Esophagus squamous epithelium (tissue), 5 donors: Measurements from ENCODE around the gene LARP1. TPM values are rescaled to one million over a fixed set of nuclear protein-coding genes. Genes with fewer than 3 reads are reported as not detected.

ENCODE experiments used
- DNase-seq: peaks from one replicate; lab custom pipeline; 2025; lab: John Stamatoyannopoulos, UW
- H3K27ac ChIP-seq, 4 donors: fragments of 200-600 bp; sonication (generic); one replicate each; pipeline ENCODE4 v1.5.1; 2016 to 2019; ENCODE audit warnings: mild to moderate bottlenecking in 1 of 4
- H3K27me3 ChIP-seq, 4 donors: fragments of 200-600 bp; sonication (generic); 1 replicate in 3 of 4; 2 replicates in 1 of 4; pipeline versions ENCODE4 v1.5.1 to v1.6.0; 2017 to 2021; ENCODE audit warnings: antibody characterized with exemption in 1 of 4
- H3K36me3 ChIP-seq, 3 donors: fragments of 200-600 bp; sonication (generic); one replicate each; pipeline ENCODE4 v1.5.1; 2016 to 2019
- H3K4me1 ChIP-seq, 3 donors: fragments of 200-600 bp; sonication (generic); one replicate each; pipeline ENCODE4 v1.5.1; 2017 to 2019
- H3K4me3 ChIP-seq, 4 donors: fragments of 200-600 bp; sonication (generic); 1 replicate in 3 of 4; 2 replicates in 1 of 4; pipeline ENCODE4 v1.5.1; 2016 to 2019; ENCODE audit warnings: mild to moderate bottlenecking in 2 of 4, moderate library complexity in 1 of 4
- H3K9me3 ChIP-seq, 3 donors: fragments of 200-600 bp; sonication (generic); one replicate each; pipeline ENCODE4 v1.5.1; 2016 to 2019
- CTCF ChIP-seq, 6 experiments: fragments of 450-650 bp in 4 of 6; fragments of 200-600 bp in 2 of 6; sonication (generic) in 2 of 6; IDR thresholded peaks; one replicate each; pipeline ENCODE4 v1.5.1; 2016 to 2019; ENCODE audit warnings: antibody characterized with exemption in 6 of 6, mild to moderate bottlenecking in 4 of 6, moderate library complexity in 4 of 6
- POLR2A ChIP-seq, 4 donors: fragments of 450-650 bp; IDR thresholded peaks; one replicate each; pipeline ENCODE4 v1.6.1; 2017; ENCODE audit warnings: antibody characterized with exemption in 4 of 4, mild to moderate bottlenecking in 4 of 4, moderate library complexity in 3 of 4
- WGBS, 2 donors: methylation state at CpG; one replicate each; pipeline ENCODE4 v1.1.5; 2018; 5-methylcytosine and 5-hydroxymethylcytosine counted together
- intact Hi-C: fragments of 100-400 bp; cut with DNase I; formaldehyde crosslinking; loops from one replicate; pipeline ENCODE4 v1.15.0; 2022
- total RNA-seq, 4 donors: library from RNA; depleted of rRNA; stranded (reverse); fragments of >200 nt; gene quantifications; one replicate each; pipeline ENCODE4 v1.1.0, GENCODE V29; 2016
- donor health status: DM: yes; HTN: yes; CAD: no.

The LARP1 gene
- total RNA-seq, 4 donors from 2014 or later, result 81.7 to 105 (median 95.2) TPM

DNA sequence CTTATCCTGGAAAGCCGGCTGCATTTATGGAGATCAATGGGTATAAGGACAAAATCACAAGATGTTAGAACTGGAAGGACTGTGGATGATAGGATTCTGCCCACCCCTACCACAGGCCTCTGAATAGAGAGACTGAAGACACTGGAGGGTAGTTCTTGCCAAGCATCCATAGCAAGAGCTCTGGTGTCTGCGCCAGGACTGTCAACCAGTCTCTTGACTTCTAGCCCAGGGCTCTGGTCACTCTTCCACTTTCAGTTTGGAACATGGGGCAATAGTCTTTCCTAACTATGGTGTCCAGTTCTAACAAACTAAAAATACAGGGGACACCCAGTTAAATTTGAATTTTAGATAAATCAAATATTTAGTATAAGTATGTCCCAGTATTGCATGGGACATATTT, 23.4 kb downstream of the LARP1 start:
- intact Hi-C loops, result no loop called here
- Histone ChIP-seq H3K4me1 (peaks cover 9 to 90% (median 39%) of the 10 kb centered on the region in 3 donors), H3K36me3 (no peaks in the 10 kb centered on the region), H3K9me3 (no peaks in the 10 kb centered on the region), H3K27me3 (no peaks in the 10 kb centered on the region), H3K27ac (no peak overlapping the region), H3K4me3 (no peak overlapping the region)
- DNase-seq, result no peak
- 86 to 91% methylated on average over 2 of the region's 2 CpGs for WGBS, 2 donors
- TF ChIP-seq CTCF (IDR thresholded peaks at IDR 0.05), result no peak
- no peak for TF ChIP-seq POLR2A (IDR thresholded peaks at IDR 0.05)

- Histone ChIP-seq H3K9me3 (no peaks in the 10 kb centered on the region), H3K4me3 (no peak overlapping the region), H3K27ac (no peak overlapping the region), H3K27me3 (no peaks in the 10 kb centered on the region), H3K36me3 (no peaks in the 10 kb centered on the region), H3K4me1 (peaks cover 9 to 90% (median 45%) of the 10 kb centered on the region in 3 donors)
- intact Hi-C loops, result no loop called here
- DNase-seq, result no peak
- TF ChIP-seq POLR2A (IDR thresholded peaks at IDR 0.05) (no peak), CTCF (IDR thresholded peaks at IDR 0.05) (no peak)
- WGBS, 2 donors, result 74 to 84% methylated on average over 4 of the region's 4 CpGs
These were observed 23.9 kb downstream of the LARP1 start for GRCh38 chr5:154779105-154779504.

DNA sequence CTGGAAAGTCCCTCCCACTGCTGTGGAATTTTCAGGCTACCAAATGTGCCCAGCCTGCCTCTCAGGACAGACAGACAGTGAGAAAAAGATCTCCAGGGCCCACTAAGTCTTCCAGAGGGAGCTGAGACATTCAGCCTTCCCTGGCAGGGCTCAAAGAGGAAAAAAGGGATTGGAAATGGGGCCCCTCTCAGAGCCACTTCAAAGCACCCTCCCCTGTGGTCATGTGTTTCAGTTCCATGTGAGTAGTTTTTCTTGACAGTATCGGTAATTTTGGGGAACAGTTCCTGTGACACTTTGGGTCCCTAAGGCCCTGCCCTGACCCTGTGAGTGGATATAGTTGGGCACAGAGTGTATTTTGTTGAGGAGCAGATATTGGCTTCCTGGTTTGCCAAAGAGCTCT, 25.0 kb downstream of the LARP1 start:
- H3K27me3 ChIP-seq, result no peaks in the 10 kb centered on the region
- no peak overlapping the region for H3K27ac ChIP-seq
- H3K9me3 ChIP-seq, result no peaks in the 10 kb centered on the region
- TF ChIP-seq POLR2A (IDR thresholded peaks at IDR 0.05) (no peak), CTCF (IDR thresholded peaks at IDR 0.05) (no peak)
- no peak overlapping the region for H3K4me3 ChIP-seq
- intact Hi-C loops, result no loop called here
- H3K4me1 ChIP-seq, result peaks cover 9 to 90% (median 48%) of the 10 kb centered on the region in 3 donors
- 75 to 89% methylated on average over 1 of the region's 1 CpG for WGBS, 2 donors
- no peaks in the 10 kb centered on the region for H3K36me3 ChIP-seq
- no peak for DNase-seq

- intact Hi-C loops, result no loop called here
These were observed 27.1 kb downstream of the LARP1 start for GRCh38 chr5:154782326-154782725.

More at GRCh38 chr5:154782326-154782725, 27.1 kb downstream of the LARP1 start:
- Histone ChIP-seq H3K4me3 (no peak overlapping the region), H3K4me1 (peaks cover 9 to 91% (median 42%) of the 10 kb centered on the region in 3 donors), H3K27me3 (no peaks in the 10 kb centered on the region), H3K27ac (peak overlapping the region in 2 of 4 donors; percentile 1 to 37), H3K9me3 (no peaks in the 10 kb centered on the region), H3K36me3 (no peaks in the 10 kb centered on the region)
- TF ChIP-seq CTCF (IDR thresholded peaks at IDR 0.05) (no peak), POLR2A (IDR thresholded peaks at IDR 0.05) (no peak)
- no peak for DNase-seq
- WGBS, 2 donors, result 66 to 100% methylated on average over 1 to 3 of the region's 4 CpGs
